CD4-positive, alpha-beta T cell treated with Interleukin-17A for 1 hour (primary cell): ENCODE results near the gene FCGR3A.
"Not testable (repeated sequence)": the region's sequence is repeated elsewhere in the genome, so short reads cannot be mapped to it uniquely, and the experiment has no call there.

Experiments used
- DNase-seq: peaks from one replicate; pipeline ENCODE4 v3.0.0-alpha.2; 2020

The FCGR3A gene

DNA sequence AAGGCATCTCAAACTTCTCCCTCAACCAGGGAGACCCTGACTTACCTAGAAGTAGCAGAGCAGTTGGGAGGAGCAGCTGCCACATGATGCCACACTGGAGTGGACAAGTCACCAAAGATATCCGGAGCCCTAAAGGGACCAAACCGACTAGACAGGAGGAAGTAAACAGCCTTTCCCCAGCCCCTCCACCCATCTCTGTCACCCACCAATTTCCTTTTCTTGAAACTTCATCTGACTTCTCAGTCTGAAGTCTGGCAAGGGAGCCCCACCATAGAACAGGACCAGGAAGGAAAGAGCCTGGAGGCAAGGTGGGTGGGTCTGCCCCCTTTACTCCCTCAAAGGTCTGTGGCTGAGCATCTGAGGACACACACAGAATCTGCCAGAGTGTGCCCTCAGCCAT is at the start of gene FCGR3A:
FCGR3A (minus strand) TSS at position 167 of the 400 bp plus-strand sequence; CDS start at position 85, 82 bp downstream.
- peak; percentile 27 for DNase-seq

DNA sequence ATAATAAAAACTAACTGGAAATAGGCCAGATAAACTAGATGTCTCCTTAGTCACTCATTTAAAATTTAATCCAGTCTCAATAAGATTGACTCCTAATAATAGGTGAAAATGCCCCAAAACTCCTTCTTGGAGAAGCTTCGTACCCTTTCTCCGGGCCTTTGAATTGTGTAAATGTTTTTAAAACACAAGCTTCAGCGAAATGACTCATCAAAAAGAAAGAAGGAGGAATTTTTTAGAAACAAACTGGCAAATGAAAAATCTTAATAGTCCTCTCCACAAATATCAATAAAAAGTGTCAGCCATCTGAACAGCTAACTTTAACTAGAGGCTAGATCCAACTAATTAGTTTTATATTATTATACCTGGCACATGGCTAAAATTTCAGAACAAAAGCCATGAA is 47.5 kb upstream of the FCGR3A start:
- not testable (repeated sequence) for DNase-seq

DNA sequence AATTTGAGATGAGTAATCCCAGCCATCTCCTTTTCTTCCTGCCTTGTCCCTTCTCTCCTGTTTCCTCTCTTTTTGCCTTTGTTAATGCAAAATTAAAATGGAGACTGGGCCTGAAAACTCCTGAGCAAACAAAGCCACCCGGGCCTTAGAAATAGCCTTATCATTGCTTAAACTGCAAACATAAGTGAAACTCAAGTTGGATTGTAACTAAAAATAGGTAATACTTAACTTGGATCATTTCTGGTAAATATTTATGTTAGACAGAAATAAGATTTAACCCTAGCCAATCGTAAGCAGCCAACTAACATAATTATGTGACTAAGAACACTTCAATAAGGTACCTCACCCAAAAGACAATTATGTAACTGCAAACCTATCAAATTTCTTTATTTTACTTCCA is 46.0 kb upstream of the FCGR3A start:
- not testable (repeated sequence) for DNase-seq

DNA sequence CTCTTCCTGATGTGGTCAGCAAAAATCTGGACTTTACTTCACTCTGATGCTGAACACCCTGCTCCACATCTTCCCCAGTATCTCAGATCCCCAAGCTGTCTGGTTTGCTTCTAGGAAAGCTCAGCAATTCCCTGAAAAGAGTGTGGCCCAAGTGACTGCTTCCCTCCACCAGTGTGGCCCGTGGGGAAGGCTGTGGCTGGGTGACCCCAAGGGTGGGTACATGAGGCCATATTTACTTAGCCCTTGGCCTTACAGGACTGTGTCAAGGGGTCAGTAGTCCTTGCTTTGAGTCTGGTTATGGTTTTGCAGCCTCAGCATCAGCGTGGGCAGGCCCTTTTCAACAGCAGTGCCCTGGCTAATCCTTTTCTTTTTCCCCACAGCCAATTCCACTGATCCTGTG is 45.6 kb upstream of the FCGR3A start:
- not testable (repeated sequence) for DNase-seq

DNA sequence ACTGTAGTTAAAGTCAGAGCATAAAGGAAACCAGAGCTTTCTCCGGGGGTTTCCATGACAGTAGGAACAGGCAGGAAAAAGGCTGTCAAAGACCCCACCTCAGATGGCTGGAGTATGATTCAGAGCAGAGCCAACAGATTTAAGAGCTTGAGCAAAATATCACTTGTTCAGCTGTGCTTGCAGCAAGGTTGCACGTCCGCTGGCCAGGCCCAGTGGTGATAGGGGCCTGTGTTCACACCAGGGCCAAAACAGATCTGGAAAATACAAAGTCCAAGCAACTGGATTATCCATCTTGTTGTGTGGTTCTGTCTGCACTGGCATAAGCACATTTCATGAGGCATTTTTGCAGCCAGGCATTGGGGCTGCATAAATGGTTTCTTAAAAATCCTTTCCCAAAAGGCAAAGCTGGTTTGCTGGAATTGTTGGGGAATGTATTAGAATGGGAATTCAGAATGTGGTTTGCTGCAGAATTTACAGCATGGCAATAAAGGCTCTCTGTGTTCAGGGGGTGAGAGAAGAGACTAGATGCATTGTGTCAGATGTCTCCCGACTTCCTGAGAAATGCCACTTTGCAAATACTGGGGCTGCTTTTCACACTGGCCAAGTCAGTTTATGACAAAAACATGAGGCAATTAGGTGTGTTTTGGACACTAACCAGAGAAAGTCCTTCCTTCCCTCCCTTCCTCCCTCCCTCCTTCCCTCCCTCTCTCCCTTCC is 44.8 kb upstream of the FCGR3A start:
- not testable (repeated sequence) for DNase-seq

DNA sequence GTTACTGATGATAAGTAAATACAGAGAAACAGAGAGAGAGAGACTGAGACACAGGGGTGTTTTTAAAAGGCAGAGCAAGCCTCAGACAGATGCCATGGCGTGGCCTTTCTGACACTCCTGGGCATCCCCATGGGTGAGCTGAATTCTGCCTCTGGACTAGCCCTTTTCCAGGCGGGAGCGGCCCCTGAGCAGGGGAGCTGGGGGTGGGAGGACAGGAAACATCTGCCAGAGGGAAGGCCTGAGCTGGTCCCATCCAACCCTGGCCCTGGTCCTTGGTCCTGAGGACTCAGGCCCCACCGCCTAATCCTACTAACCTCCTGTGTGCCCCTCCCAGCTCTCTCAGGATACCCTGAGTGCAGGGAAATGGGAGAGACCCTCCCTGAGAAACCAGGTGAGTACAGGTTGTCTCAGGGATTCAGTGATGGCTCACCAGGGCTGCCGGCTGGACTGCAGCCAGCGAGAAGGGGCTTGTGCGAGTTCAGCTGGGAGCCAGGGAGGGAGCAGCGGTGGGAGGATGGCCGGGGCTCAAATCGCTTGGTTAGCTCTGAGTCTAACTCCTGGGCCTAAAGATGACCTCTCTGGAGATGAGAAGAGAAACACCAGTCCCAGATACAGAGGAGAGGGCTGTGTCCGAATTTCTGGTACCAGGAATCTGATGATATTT is 43.6 kb upstream of the FCGR3A start:
- not testable (repeated sequence) for DNase-seq

DNA sequence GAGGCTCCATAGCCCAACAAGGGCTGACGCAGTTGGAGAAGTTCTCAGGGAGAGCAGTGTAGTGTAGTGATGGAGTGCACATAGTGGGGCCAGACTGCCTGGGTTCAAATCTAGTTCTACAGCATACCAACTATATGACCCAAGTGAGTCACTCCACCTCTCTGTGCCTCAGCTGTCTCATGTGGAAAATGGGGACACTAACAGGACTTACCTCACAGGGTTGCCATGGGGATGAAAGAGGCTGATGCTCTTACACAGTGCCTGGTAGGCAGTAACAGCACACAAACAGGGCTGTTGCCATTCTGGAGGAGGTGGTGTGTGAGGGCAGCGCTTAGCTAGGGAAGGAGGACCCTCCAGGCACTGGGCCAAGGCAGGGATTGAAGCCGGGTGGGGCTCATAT is 43.0 kb upstream of the FCGR3A start:
- DNase-seq = not testable (repeated sequence)

DNA sequence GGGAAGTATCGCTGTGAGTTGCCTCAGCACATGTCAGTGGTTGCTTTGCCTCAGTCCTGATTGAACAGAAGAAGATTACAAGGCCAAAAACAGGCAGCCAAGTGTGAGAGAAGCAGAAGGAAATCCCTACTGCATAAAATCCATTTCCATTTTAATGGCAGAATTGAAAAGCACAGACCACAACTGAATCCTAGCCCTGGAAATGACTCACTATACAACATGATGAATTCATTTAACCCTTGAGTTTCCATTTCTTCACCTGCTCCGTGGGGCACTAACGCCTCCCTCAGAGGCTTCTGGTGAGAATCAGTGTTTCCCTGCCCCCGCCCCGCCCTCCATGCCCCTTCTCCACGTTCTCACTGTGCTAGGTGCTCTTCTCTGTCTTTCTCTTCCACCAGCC is 40.3 kb upstream of the FCGR3A start:
- DNase-seq = not testable (repeated sequence)

DNA sequence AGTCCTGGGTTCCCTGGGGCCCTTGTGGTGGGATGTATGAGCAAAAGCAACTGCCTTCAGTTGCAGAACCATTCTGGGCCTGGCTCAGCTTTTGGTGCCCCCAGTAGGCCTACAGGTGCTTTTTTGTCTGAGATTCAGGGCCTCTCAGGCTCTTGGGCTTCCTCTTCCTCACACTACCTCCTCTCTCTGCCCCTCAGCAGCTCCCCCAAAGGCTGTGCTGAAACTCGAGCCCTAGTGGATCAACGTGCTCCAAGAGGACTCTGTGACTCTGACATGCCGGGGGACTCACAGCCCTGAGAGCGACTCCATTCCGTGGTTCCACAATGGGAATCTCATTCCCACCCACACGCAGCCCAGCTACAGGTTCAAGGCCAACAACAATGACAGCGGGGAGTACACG is 39.7 kb upstream of the FCGR3A start:
- DNase-seq = not testable (repeated sequence)

DNA sequence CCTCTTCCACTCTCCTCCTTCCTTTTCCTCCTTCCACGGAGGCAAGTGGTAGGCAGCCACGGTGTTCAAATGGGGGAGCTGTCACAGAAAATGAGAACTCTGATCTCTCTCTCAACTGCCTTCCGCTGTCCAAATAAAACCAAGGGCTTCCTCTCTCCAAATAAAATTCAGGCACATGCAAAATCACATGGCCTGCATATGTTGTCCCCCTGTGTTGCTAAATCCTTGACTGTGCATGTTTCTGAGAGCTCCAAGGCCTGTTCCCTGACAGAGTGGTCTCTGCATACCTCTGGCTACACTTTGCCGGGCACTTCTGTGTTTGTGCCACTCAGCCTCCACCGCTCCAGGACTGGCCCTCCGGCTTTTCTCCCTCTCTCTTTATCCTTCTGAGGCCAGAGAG is 39.0 kb upstream of the FCGR3A start:
- not testable (repeated sequence) for DNase-seq

DNA sequence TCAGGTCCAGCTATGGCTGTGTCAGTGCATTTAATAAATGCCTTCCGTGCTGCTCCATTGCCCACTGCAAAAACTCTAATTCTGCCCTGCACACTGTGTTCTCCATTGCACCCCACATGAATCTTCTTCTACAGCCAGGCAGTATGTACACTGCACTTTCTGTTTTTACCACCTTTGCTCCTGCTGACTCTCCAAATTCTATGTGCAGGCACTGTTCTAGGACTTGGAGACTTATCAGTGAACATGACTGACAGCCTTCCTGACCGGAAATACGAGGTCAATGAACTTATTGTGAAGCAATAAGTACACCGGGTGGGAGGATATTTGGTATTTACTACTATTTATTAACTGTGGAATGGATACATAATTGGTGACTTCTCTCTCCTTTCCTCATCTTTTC is 33.3 kb upstream of the FCGR3A start:
- not testable (repeated sequence) for DNase-seq

DNA sequence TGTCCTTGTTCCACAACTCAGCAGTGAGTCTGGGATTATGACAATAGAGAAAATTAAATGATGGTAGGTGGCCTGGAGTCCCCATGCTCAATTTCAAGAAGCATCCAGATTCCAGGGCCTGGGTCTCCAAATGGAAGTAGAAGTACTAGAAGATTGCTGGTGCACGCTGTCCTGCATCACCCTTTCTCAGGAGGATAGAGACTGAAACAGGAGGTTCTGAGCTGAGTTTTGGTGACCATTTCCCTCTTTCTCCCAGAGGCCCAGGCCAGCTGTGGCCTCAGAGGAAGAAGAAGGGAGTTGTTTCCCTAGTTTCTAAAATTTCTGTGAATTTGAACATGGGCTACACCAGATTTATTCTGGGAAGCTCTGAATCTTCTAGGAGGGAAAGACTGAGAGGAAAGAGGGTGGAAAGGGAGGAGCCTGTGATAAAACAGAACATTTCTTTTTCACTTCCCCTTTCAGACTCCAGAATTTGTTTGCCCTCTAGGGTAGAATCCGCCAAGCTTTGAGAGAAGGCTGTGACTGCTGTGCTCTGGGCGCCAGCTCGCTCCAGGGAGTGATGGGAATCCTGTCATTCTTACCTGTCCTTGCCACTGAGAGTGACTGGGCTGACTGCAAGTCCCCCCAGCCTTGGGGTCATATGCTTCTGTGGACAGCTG is 31.4 kb upstream of the FCGR3A start:
- not testable (repeated sequence) for DNase-seq

DNA sequence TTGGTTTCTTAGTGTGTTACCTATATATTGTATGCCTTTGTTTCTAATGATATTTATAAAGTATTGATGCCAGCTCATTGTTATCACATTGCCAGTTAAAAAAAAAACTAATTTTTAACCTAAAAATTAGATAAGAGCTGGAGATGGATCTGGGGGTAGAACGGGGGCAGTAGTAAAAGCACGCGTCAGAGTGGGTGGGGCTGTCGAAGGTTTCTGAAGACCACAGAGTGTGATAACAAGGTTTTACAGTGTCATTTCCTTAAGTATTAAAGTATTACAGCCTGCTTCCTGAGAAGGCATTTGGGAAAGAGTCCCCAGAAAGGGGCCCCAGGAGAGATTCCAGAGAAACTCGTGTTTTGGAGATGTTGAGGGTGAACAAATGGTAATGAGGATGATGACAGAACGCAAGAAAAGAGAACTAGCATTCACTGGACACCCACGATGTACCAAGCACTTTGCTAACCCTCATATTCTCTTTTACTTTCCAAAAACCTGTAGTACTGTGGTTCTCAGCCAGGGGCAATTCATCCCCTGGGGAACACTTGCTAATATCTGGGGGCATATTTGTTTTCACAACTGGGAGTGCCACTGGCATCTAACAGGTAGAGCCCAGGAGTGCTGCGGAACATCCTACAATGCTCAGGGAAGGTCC is 30.4 kb upstream of the FCGR3A start:
- not testable (repeated sequence) for DNase-seq

DNA sequence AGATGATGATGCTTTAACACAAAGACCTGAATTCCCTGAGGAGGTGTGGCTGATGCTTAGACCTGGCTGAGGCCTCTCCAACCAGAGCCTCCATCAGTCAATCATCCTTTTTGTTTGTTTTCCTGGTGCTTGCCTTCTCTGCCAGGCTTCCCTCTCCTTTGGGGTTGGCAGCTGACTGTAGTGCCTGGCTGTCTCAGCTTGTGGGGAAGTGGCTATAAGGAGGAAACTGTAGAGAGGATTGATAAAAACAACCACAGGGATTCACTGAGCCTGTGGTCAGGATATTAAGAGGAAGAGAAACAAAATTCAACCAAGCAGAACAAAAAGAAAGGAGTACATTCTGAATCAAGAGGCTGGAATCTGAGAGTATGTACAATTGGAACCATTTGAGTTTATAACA is 27.1 kb upstream of the FCGR3A start:
- not testable (repeated sequence) for DNase-seq

DNA sequence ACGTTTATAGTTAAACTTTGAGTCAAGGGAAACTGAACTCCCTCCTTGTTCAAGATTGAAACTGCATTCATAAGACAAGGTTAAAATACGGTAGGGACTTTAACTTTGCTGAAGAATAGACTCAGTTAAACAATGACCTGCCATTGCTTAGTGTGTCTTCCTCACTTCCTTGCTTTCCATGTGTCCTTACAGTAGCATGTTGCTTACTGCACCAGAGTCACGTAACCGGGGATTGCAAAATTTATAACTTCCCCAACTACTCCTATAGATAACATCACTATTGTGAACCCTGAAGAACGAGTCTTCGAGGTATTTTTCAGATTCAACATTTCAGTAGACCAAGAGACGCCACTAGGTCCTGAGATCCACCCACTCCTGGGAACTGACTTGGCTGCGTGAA is 22.1 kb upstream of the FCGR3A start:
- not testable (repeated sequence) for DNase-seq

DNA sequence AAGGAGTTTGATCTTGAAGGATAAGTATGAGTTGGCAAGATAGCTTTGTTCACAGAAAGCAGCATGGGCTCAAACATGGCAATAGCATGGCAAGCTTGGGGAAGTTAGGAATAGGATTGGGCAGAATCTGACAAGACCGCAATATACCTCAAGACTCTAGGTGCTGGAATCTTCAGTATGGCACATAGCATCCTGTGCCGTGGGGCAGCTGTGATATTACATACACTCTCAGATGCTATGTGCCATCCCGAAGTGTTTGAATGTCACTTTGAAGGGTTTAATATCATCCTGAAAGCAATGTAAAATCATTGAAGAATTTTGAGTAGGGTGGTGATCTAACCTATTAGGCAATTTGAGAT is 17.0 kb upstream of the FCGR3A start:
- not testable (repeated sequence) for DNase-seq

DNA sequence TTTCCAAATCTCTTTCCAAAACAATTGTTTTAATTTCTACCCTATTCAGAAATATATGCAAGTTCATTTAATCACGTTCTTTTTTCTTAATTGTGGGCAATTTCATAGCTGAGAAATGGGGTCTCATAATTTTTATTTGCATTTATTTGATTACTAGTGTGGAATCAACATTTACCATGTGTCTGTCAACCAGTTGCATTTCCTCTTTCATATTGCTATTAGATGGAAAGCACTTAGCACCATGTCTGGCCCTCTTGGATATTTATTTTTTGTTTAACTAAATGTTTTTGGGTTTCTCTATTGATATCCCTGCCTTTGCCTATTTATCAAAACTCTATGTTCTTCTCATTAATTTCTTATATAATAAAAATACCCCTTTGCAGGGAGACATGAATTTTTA is 13.9 kb upstream of the FCGR3A start:
- not testable (repeated sequence) for DNase-seq

DNA sequence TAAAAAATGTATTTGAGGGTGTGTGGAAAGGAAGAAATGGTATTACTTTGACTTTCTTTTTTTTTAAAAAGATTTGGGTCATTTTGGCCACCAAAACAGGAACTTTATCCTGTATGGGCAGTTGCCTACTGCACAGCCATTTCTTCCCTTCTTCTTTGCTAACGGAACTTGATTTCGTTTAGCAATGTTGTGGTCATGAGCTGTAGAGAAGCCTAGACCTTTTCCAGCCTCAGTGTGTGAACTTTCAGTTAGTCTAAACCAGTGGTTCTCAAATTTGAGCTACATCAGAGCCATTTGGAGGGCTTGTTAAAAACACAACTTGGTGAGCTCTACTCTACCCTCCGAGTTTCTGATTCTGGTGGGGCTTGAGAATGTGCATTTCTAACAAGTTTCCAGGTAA is 12.8 kb upstream of the FCGR3A start:
- not testable (repeated sequence) for DNase-seq

DNA sequence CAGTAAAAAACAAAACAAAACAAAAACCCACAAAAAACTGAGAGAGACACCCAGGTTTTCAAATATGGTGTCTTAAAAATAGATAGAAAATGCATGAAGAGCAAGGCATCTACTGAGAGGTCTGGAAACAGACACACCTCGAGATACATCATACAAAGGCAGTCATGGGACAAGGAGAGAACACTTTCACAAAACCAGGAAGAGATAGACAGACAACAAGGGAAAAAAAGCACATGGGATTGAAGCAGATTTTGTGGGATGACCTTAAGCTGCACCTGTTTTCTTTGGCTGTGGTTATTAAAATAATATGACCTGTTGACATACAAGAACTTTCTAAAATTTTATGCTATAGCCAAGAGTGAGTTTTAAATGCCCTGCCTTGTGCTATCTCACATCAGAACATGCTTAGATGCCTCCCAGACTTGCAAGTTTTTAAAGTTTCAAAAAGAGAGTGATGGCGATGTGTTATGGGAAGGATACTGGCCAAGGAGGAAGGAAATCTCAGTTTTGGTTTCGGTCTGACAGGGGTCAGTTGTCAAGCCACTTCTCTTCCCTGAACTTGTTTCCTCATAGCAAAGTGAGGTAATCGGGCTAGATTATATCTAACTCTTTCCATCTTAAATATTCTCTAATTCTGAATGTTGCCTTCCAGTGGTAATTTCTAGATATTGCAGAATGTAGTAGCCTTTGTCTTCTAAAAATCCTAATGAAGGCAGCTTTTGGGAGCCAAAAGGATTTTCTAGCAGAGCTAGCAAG is 11.5 kb upstream of the FCGR3A start:
- DNase-seq = peak; percentile 52

DNA sequence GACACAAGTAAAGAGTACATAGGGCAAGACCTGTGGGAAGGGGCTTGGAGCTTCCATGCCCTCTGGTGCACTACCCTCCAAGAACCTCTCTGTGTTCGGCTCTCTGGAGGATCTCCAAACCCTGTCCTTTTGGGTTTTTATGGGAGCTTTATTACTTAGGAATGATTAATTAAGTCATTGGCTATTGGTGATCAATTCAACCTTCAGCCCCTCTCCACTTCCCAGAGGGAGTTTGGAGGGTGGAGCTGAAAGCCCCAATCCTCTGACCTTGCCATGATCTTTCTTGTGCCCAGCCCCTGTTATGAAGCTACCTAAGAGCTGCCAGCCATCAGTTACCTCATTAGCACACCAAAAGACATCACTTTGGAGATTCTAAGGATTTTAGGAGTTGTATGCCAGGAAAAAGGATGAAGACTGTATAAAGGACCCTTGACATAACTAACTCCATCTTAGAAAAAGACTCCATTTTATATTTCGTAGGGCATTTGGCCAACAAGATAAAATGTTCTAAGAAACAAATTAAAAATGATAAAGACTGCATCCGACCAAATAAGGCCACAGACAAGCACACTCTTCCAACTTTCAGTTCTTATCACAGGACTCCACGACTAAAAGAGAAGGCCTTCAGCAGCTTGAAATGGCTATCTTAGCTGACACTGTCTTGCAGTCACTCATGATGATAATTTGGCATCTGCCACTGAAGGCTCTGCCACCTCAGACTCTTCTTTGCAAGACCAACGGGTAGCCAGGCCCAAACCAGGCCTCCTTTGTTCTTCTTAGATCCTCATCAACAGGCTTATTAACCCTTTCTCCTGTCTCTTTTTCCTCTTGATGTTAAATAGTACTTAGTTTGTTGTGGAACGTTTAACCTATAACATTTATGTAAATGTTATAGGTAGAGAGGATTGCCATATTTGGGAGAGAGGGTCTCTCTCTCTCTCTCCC is 8.2 kb upstream of the FCGR3A start:
- DNase-seq = not testable (repeated sequence)

DNA sequence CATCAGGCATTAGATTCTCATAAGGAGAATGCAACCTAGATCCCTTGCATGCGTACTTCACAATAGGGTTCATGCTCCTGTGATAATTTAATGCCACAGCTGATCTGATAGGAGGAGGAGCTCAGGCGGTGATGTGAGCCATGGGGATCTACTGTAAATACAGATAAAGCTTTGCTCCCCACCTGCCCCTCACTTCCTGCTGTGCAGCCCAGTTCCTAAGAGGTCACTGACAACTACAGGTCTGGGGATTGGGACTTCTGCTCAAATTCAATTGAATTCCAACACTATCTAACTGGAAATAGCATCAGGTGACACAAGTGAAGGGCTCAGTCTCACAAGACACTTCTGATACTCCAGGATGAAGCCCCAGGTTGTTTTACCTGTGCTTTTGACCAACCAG is 7.4 kb upstream of the FCGR3A start:
- not testable (repeated sequence) for DNase-seq
